GM12801 (cell line): ENCODE measurements around the gene CYP26C1.

ENCODE experiments used
- TF ChIP-seq, protein P1 (sequence below): IDR thresholded peaks from one replicate; pipeline ENCODE4 v1.5.1; 2011; ENCODE audit warnings: control low read depth; ENCODE audit not compliant: insufficient read length; ENCODE audit errors: extremely low read depth

CYP26C1 gene

GRCh38 chr10:93075369-93076221, 15.0 kb downstream of the CYP26C1 start:
- TF ChIP-seq, protein P1, sequence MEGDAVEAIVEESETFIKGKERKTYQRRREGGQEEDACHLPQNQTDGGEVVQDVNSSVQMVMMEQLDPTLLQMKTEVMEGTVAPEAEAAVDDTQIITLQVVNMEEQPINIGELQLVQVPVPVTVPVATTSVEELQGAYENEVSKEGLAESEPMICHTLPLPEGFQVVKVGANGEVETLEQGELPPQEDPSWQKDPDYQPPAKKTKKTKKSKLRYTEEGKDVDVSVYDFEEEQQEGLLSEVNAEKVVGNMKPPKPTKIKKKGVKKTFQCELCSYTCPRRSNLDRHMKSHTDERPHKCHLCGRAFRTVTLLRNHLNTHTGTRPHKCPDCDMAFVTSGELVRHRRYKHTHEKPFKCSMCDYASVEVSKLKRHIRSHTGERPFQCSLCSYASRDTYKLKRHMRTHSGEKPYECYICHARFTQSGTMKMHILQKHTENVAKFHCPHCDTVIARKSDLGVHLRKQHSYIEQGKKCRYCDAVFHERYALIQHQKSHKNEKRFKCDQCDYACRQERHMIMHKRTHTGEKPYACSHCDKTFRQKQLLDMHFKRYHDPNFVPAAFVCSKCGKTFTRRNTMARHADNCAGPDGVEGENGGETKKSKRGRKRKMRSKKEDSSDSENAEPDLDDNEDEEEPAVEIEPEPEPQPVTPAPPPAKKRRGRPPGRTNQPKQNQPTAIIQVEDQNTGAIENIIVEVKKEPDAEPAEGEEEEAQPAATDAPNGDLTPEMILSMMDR = no peak

GRCh38 chr10:93076871-93077270, 16.3 kb downstream of the CYP26C1 start:
- TF ChIP-seq, protein P1 = no peak

DNA sequence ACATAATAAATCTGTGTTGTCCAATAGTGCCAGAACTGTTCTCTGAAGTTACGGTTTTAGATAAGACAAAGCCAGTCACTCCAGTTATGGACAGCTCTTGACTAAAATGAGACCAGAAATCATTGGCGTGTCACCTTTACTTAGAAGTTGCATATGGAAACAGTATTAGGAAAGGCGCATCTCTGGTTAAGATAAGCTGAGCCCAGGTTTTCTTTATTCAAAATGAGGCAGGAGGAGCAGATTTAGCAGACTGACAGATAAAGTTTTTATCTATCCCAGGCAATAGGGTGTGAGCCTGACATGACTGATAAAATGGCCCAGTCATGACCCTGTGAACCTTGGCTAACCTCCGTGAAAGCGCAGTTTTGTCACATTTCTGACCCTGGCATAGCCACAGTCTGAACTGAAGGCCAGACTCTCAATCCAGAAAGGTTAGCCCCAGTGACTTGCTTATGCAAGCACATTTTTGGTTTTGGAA, 17.3 kb downstream of the CYP26C1 start:
- TF ChIP-seq, protein P1 = no peak

GRCh38 chr10:93079663-93080349, 19.2 kb downstream of the CYP26C1 start:
- TF ChIP-seq, protein P1 = no peak

- TF ChIP-seq, protein P1 = no peak
Measured at GRCh38 chr10:93080350-93081046, 19.9 kb downstream of the CYP26C1 start.

DNA sequence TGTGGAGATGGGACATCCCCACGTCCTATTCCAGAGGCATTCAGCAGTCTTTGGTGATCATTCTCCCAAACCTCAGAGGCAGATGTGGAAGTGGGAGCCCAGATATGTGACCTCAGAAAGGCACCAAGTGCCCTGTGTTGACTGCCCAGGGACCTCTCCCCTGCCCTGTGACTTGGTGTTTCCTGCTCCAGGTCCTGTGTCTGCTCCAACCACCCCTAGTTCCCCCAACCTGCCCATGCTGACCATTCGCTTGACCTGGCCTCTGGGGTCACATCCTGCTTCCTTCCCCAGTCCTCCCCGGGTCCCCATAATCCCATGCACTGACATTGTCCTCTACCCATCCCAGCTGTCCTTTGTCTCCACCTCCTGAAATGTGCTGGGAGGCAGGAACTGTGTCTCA, 20.7 kb downstream of the CYP26C1 start:
- TF ChIP-seq, protein P1 = no peak

DNA sequence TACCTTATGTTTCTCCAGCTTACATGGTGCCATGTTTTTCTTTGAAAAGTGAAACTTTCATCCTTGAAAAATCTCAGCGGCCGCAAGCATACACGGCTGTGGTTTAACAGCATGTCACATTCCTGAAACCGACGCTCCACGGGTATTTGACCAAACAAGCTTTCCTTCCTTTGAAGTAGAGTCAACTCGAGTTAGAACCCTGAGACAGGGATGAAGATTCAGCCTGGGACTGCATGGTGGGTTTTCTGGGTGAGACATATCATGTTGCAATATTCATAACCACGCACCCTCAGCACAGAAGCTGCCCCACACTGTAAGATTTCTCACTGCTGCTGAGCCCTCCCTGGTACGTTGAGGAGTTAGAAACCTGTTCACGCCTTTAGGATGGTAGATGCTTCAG, 21.2 kb downstream of the CYP26C1 start:
- TF ChIP-seq, protein P1 = no peak
